SU-DHL-6 (cell line): Measurements from ENCODE around the gene SLC25A4.

Experiments
- EZH2phosphoT487 ChIP-seq: fragments of 200-600 bp; sonication (generic), shearing (Covaris generic); conservative IDR thresholded peaks from 2 replicates; pipeline ENCODE4 v1.6.1; 2018; ENCODE audit warnings: mild to moderate bottlenecking, antibody characterized with exemption, low read length, moderate library complexity, mixed read lengths
- TF ChIP-seq, protein P1 (sequence below): fragments of 200-600 bp; sonication (generic); IDR thresholded peaks from one replicate; pipeline ENCODE4 v1.5.1; 2017; ENCODE audit warnings: antibody characterized with exemption, mild to moderate bottlenecking, low read length, moderate library complexity; ENCODE audit not compliant: insufficient read depth, poor library complexity, severe bottlenecking

DNA sequence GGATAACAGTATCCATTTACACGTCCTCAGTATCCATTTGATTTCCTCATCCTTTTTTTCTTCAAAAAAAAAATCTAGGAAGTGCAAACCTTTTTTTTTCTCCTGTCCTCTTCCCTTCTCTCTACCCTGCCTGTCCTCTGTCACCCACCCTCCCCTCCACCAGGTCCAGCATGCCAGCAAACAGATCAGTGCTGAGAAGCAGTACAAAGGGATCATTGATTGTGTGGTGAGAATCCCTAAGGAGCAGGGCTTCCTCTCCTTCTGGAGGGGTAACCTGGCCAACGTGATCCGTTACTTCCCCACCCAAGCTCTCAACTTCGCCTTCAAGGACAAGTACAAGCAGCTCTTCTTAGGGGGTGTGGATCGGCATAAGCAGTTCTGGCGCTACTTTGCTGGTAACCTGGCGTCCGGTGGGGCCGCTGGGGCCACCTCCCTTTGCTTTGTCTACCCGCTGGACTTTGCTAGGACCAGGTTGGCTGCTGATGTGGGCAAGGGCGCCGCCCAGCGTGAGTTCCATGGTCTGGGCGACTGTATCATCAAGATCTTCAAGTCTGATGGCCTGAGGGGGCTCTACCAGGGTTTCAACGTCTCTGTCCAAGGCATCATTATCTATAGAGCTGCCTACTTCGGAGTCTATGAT, 1.7 kb downstream of the SLC25A4 start:
- TF ChIP-seq, protein P1, sequence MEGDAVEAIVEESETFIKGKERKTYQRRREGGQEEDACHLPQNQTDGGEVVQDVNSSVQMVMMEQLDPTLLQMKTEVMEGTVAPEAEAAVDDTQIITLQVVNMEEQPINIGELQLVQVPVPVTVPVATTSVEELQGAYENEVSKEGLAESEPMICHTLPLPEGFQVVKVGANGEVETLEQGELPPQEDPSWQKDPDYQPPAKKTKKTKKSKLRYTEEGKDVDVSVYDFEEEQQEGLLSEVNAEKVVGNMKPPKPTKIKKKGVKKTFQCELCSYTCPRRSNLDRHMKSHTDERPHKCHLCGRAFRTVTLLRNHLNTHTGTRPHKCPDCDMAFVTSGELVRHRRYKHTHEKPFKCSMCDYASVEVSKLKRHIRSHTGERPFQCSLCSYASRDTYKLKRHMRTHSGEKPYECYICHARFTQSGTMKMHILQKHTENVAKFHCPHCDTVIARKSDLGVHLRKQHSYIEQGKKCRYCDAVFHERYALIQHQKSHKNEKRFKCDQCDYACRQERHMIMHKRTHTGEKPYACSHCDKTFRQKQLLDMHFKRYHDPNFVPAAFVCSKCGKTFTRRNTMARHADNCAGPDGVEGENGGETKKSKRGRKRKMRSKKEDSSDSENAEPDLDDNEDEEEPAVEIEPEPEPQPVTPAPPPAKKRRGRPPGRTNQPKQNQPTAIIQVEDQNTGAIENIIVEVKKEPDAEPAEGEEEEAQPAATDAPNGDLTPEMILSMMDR, result no peak
- TF ChIP-seq EZH2phosphoT487, result no peak
